Measurements from ENCODE around the gene CSTB.

Gene CSTB

DNA sequence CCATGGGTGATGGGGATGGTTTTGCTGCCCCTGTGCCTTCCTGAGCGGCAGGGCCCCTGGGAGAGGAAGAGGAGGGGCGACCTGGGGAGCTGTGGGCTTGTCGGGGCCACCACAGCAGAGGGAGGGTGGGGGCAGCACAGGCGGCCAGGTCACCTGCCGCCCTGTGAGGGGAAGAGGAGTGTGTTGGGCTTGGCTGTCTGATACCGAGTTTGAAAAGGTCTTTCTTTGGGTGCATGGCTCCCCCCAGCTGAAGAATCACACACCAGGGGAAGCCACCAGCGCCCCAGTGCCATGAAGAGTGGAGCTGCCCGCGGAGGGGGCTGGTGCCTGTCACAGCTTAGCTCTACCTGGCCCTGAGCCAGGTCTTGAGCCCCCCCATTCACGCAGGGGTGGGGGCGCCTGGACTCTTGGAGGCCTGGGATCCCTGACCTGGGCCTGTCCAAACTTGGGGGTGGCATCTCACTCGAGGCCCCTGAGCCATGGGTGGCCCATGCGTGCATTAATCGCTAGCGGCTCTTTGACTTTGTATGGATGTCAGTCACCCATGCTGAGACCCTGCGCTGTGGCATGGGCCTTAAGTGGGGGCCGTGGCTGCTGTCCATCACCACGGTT is 26.4 kb downstream of the CSTB start:
- DNase-seq (ENCODE audit: low read depth) = no peak
- TF ChIP-seq, protein P1, sequence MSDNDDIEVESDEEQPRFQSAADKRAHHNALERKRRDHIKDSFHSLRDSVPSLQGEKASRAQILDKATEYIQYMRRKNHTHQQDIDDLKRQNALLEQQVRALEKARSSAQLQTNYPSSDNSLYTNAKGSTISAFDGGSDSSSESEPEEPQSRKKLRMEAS (IDR thresholded peaks at IDR 0.05; ENCODE audit: low read depth, low read length) = no peak
- TF ChIP-seq POLR2A (IDR thresholded peaks at IDR 0.05; ENCODE audit: extremely low read depth, insufficient read length) (no peak), MYC (IDR thresholded peaks at IDR 0.05; ENCODE audit: low read depth, low read length) (no peak)
- TF ChIP-seq, protein P2, sequence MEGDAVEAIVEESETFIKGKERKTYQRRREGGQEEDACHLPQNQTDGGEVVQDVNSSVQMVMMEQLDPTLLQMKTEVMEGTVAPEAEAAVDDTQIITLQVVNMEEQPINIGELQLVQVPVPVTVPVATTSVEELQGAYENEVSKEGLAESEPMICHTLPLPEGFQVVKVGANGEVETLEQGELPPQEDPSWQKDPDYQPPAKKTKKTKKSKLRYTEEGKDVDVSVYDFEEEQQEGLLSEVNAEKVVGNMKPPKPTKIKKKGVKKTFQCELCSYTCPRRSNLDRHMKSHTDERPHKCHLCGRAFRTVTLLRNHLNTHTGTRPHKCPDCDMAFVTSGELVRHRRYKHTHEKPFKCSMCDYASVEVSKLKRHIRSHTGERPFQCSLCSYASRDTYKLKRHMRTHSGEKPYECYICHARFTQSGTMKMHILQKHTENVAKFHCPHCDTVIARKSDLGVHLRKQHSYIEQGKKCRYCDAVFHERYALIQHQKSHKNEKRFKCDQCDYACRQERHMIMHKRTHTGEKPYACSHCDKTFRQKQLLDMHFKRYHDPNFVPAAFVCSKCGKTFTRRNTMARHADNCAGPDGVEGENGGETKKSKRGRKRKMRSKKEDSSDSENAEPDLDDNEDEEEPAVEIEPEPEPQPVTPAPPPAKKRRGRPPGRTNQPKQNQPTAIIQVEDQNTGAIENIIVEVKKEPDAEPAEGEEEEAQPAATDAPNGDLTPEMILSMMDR (IDR thresholded peaks at IDR 0.05; ENCODE audit: low read depth, low read length) = no peak
- H3K4me3 ChIP-seq (ENCODE audit: low read depth, low read length) = no peak overlapping the region

GRCh38 chr21:43748622-43749021 is 27.5 kb downstream of the CSTB start:
- no peak for DNase-seq (ENCODE audit: low read depth)
- TF ChIP-seq, protein P1 (IDR thresholded peaks at IDR 0.05; ENCODE audit: low read depth, low read length) = no peak
- no peak for TF ChIP-seq POLR2A (IDR thresholded peaks at IDR 0.05; ENCODE audit: extremely low read depth, insufficient read length)
- no peak for TF ChIP-seq MYC (IDR thresholded peaks at IDR 0.05; ENCODE audit: low read depth, low read length)
- TF ChIP-seq, protein P2 (IDR thresholded peaks at IDR 0.05; ENCODE audit: low read depth, low read length) = no peak
- H3K4me3 ChIP-seq (ENCODE audit: low read depth, low read length) = no peak overlapping the region

- no peak overlapping the region for H3K4me3 ChIP-seq (ENCODE audit: low read depth, low read length)
- no peak for DNase-seq (ENCODE audit: low read depth)
- TF ChIP-seq MYC (IDR thresholded peaks at IDR 0.05; ENCODE audit: low read depth, low read length) (no peak), POLR2A (IDR thresholded peaks at IDR 0.05; ENCODE audit: extremely low read depth, insufficient read length) (no peak)
- TF ChIP-seq, protein P1 (IDR thresholded peaks at IDR 0.05; ENCODE audit: low read depth, low read length) = no peak
- TF ChIP-seq, protein P2 (IDR thresholded peaks at IDR 0.05; ENCODE audit: low read depth, low read length) = no peak
Observed at GRCh38 chr21:43745772-43746517, 30.2 kb downstream of the CSTB start.

DNA sequence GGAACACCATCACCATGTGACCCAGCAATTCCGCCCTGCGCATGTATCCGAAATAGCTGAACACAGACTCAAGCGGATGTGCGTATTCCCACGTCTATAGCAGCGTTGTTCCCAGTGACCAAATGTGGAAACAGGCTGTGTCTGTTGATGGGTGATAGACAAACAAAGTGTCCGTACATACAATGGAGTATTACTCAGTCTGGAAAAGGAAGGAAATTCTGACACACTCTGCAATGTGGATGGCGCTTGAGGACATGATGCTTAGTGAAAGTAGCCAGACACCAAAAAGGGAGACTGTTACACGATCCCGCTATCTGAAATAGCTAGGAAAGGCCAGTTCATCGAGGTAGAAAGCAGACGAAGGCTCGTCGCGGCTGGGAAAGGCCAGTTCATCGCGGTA is 31.4 kb downstream of the CSTB start:
- DNase-seq (ENCODE audit: low read depth) = no peak
- TF ChIP-seq POLR2A (IDR thresholded peaks at IDR 0.05; ENCODE audit: extremely low read depth, insufficient read length) (no peak), MYC (IDR thresholded peaks at IDR 0.05; ENCODE audit: low read depth, low read length) (no peak)
- TF ChIP-seq, protein P2 (IDR thresholded peaks at IDR 0.05; ENCODE audit: low read depth, low read length) = no peak
- TF ChIP-seq, protein P1 (IDR thresholded peaks at IDR 0.05; ENCODE audit: low read depth, low read length) = no peak
- H3K4me3 ChIP-seq (ENCODE audit: low read depth, low read length) = no peak overlapping the region

GRCh38 chr21:43743947-43744346 is 32.2 kb downstream of the CSTB start:
- TF ChIP-seq MYC (IDR thresholded peaks at IDR 0.05; ENCODE audit: low read depth, low read length) = no peak
- TF ChIP-seq, protein P1 (IDR thresholded peaks at IDR 0.05; ENCODE audit: low read depth, low read length) = no peak
- TF ChIP-seq, protein P2 (IDR thresholded peaks at IDR 0.05; ENCODE audit: low read depth, low read length) = no peak
- no peak for TF ChIP-seq POLR2A (IDR thresholded peaks at IDR 0.05; ENCODE audit: extremely low read depth, insufficient read length)
- H3K4me3 ChIP-seq (ENCODE audit: low read depth, low read length) = no peak overlapping the region
- no peak for DNase-seq (ENCODE audit: low read depth)
